ENCODE measurements around the gene ASIC1.
A peak's percentile ranks its signal among the peaks of the same experiment; 100 is the strongest.
"Not testable (repeated sequence)": the region's sequence is repeated elsewhere in the genome, so short reads cannot be mapped to it uniquely, and the experiment has no call there.

The ASIC1 gene

DNA sequence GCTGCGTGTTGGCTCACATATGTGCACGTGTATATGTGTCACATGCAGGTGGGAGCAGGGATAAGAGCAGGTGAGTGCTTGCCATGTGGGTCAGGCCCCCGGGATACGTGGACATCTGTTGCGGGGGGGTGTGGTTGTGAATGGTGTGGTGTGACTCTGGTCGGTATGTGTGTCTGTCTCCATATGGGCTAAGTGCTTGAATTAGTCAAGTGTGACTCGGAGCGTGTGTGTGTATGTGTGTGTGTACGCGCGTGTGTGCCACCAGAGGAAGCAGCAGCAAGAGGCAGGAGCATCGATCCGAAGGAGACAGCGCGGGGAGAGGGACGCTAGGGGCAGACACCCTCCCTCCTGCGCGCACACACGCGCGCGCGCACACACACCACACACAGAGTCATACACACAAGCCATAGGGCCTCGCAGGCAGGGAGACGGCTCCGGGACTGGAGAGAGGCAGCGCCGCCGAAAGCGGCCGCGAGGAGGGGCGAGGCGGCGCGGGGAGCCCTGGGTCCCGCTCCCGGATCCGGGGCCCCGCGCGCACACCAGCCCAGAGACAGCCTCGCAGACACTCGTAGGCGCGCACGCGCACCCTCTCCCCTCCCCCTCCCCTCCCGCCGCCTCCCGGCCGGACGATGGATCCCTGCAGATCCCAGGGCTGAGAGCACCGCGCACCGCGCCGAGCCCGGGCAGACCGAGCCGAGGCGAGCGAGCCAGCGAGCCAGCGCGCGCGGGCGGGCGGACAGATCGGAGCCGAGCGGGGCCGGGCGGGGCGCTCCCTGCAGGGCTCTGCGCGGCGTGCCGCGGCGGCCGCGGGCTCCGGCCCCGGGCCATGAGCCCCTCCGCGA lies at the start of gene ASIC1:
Gene ASIC1, plus strand, starts transcription at position 597 of the 842 bp plus-strand sequence. CDS start 1,171 bp downstream, outside the sequence.
- DNase-seq (ENCODE audit: low read depth in 2 of 2) = peak in 1 of 2 donors; percentile 29

GRCh38 chr12:50013361-50014147 lies 43.8 kb upstream of the ASIC1 start:
- DNase-seq (ENCODE audit: low read depth in 2 of 2) = no peak

GRCh38 chr12:50014342-50014741 lies 43.1 kb upstream of the ASIC1 start:
- no peak for DNase-seq (ENCODE audit: low read depth in 2 of 2)

GRCh38 chr12:50016501-50017475 lies 40.6 kb upstream of the ASIC1 start:
- no peak for DNase-seq (ENCODE audit: low read depth in 2 of 2)

GRCh38 chr12:50017641-50018040 lies 39.8 kb upstream of the ASIC1 start:
- no peak for DNase-seq (ENCODE audit: low read depth in 2 of 2)

DNA sequence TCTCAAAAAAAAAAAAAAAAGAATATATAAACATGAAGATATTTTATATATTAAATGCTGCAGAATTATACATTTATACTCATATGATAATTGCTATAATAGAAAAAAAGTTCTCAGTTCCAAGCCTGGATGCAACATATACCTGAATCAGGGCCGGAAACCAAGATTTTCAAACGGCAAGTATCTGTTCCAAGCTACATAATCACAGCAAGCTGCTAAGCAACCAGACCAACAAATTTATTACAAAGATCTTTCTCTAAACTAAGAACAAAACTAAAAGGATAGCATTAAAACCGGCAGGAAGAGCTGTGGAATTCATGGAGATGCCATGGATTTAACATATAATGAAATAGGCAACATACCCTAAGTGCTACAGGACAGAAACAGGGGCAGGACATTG lies 39.2 kb upstream of the ASIC1 start:
- no peak for DNase-seq (ENCODE audit: low read depth in 2 of 2)

GRCh38 chr12:50018968-50019367 lies 38.4 kb upstream of the ASIC1 start:
- no peak for DNase-seq (ENCODE audit: low read depth in 2 of 2)

- no peak for DNase-seq (ENCODE audit: low read depth in 2 of 2)
Observed at GRCh38 chr12:50019524-50019923, 37.9 kb upstream of the ASIC1 start.

DNA sequence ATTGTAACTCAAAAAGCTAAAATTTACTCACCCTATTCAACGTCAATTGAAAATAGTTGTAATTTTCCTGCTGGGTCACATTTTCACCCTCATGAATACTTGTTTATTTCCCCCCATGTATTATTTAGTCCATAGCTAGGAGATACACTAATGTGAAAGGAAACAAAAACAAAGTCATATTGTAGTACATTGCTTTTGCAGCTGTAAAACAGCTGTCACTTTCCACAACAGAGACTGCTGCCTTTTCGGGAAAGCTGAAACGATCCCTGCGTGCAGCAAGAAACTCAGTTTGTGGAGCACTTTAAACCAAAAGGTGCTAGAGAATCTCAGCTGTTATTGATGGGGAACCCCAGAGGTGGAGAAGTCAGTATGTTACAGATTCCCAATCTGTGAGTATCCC lies 36.4 kb upstream of the ASIC1 start:
- no peak for DNase-seq (ENCODE audit: low read depth in 2 of 2)

GRCh38 chr12:50022903-50023302 lies 34.5 kb upstream of the ASIC1 start:
- no peak for DNase-seq (ENCODE audit: low read depth in 2 of 2)

DNA sequence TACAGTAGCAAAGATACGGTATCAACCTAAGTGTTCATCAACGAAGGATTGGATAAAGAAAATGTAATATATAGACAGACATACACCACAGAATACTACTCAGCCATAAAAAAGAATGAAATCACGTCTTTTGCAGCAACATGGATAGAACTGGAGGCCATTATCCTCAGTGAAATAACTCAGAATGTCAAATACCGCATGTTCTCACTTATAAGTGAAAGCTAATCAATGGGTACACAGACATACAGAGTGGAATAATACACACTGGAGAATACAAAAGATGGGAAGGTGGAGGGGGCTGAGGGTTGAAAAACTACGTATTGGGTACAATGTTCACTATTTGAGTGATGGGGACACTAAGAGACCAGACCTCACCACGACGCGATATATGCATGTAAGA lies 33.2 kb upstream of the ASIC1 start:
- no peak for DNase-seq (ENCODE audit: low read depth in 2 of 2)

DNA sequence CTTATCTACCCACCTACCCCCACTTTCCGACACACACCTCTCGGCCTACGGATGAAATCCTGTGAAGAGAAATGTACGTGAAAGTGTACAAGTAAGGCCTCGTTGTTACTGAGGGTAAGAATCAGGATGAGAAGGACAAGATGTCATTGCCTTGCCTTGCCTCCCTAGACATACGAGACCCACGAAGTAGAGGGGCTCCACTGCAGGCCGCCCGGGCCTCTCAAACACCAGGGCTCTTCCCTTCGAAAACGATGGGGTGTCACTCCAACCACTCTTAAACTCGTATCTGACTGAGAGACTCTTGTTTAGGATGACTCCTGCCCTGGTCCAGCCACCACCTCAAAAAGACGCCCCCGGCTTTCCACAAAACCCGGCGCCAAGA lies 32.6 kb upstream of the ASIC1 start:
- DNase-seq (ENCODE audit: low read depth in 2 of 2) = no peak

- peak; percentile 80 to 91 for DNase-seq (ENCODE audit: low read depth in 2 of 2)
Observed at GRCh38 chr12:50025187-50026059, 32.0 kb upstream of the ASIC1 start, which contains the start of gene RACGAP1. Gene RACGAP1, minus strand, starts transcription at chr12:50025494. Its CDS starts 8,779 bp downstream, at chr12:50016715.

DNA sequence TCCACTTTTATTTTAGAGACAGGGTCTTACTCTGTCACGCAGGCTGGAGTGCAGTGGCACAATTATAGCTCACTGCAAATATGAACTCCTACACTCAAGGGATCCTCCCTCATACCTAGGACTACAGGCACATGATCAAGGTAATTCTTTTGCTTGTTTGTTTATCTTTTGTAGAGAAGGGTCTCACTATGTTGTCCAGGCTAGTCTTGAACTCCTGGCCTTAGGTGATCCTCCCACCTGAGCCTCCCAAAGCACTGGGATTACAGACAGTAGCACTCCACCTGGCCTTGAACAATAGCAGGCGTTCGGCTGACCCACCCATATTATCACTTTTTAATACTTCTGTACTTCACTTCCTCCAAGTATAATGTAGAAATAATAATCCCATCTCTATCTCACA lies 30.7 kb upstream of the ASIC1 start:
- no peak for DNase-seq (ENCODE audit: low read depth in 2 of 2)

GRCh38 chr12:50030449-50030848 lies 26.9 kb upstream of the ASIC1 start:
- DNase-seq (ENCODE audit: low read depth in 2 of 2) = not testable (repeated sequence)

- no peak for DNase-seq (ENCODE audit: low read depth in 2 of 2)
Observed at GRCh38 chr12:50032515-50032853, 24.9 kb upstream of the ASIC1 start.

- DNase-seq (ENCODE audit: low read depth in 2 of 2) = no peak
Observed at GRCh38 chr12:50032854-50033581, 24.4 kb upstream of the ASIC1 start.

DNA sequence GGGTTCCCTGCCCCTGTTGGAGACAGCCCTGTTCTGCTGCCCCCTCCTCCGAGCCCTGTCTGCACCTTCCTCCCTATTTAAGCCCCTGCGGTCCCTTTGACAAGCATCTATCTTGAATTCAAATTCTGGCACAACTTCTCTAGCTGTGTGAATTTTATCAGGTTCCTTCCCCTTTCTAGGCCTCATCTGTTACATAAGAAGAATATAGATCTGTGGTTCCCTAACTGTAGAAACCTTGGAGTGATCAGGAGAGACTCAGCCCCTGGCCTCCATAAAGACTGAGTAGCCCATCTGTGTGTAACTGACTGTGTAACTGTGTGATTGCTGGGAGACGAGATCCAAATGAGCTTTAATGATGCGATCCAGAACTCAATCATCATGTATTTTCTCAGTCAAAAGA lies 19.1 kb upstream of the ASIC1 start:
- no peak for DNase-seq (ENCODE audit: low read depth in 2 of 2)

DNA sequence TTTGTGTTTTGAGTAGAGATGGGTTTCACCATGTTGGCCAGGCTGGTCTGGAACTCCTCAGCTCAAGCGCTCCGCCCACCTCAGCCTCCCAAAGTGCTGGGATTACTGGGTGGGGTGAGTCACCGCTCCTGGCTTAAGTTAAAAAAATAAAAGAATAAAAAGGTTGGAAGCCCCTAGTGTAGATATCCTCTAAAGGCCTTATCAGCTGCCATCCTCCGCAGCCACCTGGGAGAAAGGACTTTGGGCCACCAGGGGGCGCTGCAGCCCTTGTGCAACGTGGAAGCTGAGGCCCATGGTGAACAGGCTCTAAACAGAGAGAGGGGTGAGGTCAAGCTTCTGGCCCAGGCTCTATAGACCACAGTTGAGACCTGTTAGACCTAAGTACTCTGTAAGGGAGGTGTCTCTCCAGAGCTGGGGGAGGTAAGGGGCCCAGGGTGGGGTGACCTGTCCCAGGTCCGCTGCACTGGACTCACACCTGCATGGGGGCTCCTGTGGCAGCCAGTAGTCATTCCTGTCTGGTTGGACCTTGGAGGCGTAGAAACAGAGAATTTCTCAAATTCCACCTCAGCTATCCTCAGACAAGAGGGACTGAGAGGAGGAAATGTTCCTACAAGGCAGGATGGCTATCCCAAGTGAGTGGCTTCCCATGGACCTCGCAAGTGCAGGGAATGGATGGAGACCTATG lies 18.1 kb upstream of the ASIC1 start:
- DNase-seq (ENCODE audit: low read depth in 2 of 2) = peak; percentile 63 to 87

DNA sequence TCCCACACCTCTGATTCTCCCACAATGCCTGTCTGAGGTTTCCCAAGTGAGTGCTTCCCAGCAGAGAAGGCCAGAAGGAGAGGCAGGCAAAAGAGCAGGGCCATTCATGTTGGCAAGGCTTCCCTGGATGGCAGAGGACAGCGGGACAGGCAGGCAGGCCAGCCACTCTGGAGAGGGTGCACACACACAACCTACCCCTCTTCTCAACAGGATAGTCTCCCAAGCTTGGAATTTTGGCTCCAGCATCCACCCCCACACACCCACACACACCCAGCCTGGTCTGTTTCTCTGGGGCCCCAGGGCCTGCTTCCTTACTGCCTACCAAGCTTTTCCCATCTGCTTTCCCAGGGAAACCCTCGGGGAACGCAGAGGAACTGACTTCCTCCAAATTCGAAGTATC lies 16.7 kb upstream of the ASIC1 start:
- no peak for DNase-seq (ENCODE audit: low read depth in 2 of 2)

All from stimulated activated CD4-positive, alpha-beta T cell treated with anti-CD3 and anti-CD28 coated beads, Interleukin-1b, Interleukin-23, amount 100 ng/mL, for 1 hour (primary cell).